GM12801 (cell line): ENCODE data around the gene CLK4.

Experiments used
- TF ChIP-seq, protein P1 (sequence below): IDR thresholded peaks from one replicate; pipeline ENCODE4 v1.5.1; 2011; ENCODE audit warnings: control low read depth; ENCODE audit not compliant: insufficient read length; ENCODE audit errors: extremely low read depth

Gene CLK4

DNA sequence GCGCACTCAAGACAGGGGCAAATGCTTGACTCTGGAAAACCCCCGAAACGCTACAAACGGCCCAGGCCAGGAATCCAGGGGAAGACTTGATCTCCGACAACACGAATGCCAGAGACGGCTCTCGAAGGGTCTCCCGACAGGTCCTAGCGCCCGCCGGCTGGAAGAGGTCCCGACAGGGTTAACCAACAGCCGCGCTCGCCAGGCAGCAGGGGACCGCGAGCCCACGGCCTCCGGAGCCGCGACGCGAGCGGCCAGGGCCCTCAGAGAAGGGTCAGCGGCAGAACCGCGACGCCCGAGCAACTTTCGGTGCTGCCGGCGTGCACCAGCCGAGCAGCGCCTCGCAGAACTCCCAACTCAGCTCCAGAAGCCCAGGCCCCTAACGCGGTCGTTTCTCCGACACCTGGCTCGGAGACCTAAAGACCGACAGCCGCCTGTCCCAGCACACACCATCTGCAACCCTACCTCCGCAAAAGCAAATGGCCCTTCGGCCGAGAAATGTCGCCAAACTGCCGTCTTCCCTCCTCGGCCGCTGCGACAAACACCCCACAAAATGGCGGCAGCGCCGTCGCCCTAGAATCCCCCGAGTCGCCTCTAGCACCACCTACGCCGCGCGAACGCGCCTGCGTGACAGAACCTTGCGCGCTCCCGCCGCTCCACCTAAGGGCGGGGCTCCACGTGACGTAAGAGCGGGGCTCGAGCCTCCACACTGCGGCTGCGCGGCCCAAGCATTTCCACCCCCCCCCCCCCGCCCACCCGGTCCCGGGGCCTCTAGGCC is at the start of gene CLK4:
Gene CLK4, minus strand, starts transcription at position 567 of the 775 bp plus-strand sequence. CDS start 3,634 bp downstream, outside the sequence.
- TF ChIP-seq, protein P1, sequence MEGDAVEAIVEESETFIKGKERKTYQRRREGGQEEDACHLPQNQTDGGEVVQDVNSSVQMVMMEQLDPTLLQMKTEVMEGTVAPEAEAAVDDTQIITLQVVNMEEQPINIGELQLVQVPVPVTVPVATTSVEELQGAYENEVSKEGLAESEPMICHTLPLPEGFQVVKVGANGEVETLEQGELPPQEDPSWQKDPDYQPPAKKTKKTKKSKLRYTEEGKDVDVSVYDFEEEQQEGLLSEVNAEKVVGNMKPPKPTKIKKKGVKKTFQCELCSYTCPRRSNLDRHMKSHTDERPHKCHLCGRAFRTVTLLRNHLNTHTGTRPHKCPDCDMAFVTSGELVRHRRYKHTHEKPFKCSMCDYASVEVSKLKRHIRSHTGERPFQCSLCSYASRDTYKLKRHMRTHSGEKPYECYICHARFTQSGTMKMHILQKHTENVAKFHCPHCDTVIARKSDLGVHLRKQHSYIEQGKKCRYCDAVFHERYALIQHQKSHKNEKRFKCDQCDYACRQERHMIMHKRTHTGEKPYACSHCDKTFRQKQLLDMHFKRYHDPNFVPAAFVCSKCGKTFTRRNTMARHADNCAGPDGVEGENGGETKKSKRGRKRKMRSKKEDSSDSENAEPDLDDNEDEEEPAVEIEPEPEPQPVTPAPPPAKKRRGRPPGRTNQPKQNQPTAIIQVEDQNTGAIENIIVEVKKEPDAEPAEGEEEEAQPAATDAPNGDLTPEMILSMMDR: no peak

- TF ChIP-seq, protein P1: no peak
Observed at GRCh38 chr5:178675922-178676321, 49.1 kb upstream of the CLK4 start.

- TF ChIP-seq, protein P1: no peak
Observed at GRCh38 chr5:178674334-178674733, 47.5 kb upstream of the CLK4 start.

GRCh38 chr5:178673801-178674295 is 47.0 kb upstream of the CLK4 start:
- TF ChIP-seq, protein P1: no peak

GRCh38 chr5:178672630-178673029 is 45.8 kb upstream of the CLK4 start:
- TF ChIP-seq, protein P1: no peak

DNA sequence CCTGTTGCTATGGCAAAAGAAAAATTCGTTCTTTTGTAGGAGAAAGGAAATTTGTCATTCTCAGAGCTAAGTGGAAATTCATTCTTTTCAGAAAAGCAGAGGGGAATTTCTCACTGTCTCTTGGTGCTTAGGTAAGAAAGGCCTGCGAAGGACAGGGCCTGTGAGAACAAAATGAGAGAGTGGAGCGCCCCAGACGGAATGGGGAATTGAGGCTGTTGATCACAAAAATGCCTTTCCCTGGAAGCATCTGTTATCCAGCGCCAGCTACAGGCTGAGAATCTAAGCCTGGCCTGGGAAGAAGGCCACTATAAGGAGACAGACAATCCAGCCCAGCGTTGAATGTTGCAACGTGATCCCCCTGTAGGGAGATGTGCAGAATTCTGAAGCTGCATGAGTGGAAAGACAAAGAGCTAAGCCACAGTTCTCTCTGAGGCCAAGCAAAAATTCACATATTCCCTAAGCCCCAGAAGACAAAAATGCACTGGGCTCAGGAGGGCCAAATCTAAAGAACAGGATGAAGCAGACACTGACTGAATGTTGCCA is 44.8 kb upstream of the CLK4 start:
- TF ChIP-seq, protein P1: no peak

GRCh38 chr5:178670351-178670885 is 43.6 kb upstream of the CLK4 start:
- TF ChIP-seq, protein P1: no peak
